ENCODE measurements around the gene CREB1.
A peak's percentile ranks its signal among the peaks of the same experiment; 100 is the strongest.

DNA sequence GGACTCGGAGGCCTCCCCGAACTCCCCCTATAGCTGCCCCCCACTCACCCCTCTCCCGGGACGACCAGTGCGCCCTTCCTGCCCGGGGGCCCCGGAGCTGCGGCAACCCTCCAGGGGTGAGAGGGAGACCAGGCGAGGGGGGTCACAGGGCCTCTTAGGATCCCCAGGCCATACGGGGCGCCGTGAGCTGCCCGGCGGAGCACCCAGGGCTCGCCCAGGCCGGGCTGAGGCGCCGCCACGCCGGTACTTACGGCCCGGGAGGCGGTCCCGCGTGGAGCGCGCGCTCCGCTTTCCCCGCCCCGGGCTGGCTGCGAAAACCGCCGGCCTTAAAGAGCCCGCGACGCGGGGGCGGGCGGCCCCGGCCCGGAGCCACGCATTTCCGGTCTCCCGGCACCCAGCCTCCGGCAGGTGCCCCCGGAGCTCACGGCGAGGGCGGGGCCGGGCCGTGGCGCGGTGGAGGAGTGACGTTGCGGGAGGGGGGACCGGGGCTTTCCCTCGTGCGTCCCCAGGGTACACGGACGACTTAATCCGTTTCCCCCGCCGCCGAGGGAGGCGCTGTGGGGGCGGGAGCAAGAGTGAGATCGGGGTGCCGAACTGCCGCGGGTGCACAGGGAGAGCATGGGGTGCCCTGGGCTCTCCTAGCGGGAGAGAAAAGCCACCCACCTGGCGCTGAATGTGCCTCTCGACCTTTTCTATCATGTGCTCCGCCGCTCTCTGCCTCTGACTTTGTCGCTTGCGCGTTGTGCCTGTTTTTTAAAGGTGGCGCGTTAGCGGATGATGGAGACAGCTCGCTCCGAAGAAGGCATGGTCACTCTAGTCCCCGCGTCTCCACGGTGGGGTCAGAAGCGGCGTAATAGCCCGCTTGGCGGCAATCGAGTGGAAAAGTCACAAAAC is 95.5 kb downstream of the CREB1 start, which contains the start of gene METTL21A:
- TF ChIP-seq, protein P1, sequence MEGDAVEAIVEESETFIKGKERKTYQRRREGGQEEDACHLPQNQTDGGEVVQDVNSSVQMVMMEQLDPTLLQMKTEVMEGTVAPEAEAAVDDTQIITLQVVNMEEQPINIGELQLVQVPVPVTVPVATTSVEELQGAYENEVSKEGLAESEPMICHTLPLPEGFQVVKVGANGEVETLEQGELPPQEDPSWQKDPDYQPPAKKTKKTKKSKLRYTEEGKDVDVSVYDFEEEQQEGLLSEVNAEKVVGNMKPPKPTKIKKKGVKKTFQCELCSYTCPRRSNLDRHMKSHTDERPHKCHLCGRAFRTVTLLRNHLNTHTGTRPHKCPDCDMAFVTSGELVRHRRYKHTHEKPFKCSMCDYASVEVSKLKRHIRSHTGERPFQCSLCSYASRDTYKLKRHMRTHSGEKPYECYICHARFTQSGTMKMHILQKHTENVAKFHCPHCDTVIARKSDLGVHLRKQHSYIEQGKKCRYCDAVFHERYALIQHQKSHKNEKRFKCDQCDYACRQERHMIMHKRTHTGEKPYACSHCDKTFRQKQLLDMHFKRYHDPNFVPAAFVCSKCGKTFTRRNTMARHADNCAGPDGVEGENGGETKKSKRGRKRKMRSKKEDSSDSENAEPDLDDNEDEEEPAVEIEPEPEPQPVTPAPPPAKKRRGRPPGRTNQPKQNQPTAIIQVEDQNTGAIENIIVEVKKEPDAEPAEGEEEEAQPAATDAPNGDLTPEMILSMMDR (IDR thresholded peaks at IDR 0.05): peak in 11 of 12 donors; percentile 6 to 61 (median 36)
- TF ChIP-seq POLR2A (IDR thresholded peaks at IDR 0.05): peak; percentile 25 to 86

Measured in heart left ventricle (tissue), 13 donors.